GM19099 (cell line): ENCODE data around the gene RPL14.

ENCODE experiments used
- POLR2A ChIP-seq: IDR thresholded peaks from 3 replicates; pipeline ENCODE4 v1.6.1; 2011; ENCODE audit warnings: low read depth; ENCODE audit not compliant: insufficient read length; ENCODE audit errors: extremely low read depth

RPL14 gene

DNA sequence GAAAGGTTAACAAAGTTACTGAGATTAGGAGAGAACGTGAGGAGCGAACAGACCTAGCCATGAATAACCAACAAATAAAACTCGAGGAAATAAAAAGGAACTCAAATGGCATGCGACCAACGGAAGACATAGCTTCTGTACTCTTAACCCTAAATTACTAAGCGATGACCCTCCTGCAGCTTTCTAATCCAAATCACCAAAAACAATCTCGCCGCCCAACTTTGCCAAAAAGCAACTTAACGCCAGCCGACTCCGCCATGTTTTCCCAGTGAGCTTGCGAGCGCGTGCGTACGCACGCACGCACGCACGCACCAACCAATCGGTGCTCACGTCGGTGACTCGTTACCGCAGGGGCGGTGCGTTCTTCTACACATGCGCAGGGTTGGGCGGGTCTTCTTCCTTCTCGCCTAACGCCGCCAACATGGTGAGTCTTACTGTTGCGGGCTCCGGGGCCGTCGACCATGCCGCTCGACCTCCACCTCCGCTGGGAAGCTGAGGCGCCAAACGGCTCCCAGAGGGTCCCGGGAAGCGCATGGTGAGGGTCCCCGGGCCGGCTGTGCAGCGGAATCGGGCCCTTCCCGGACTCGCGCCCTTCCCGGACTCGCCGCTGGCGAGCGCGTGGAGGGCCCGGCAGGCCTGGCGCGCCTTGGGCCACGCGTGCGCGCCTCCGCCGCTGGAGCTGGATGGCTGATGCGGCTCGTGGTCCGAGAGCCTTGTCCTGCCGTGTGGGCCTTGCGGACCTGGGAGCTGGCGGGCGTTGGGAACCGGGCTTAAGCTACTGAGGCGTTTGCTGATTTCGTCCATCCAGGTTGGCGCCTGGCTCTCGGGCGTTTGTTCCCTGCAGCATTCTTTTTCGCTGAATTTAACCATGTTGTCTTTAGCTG lies at the start of gene RPL14:
TSS of gene RPL14 (plus strand) at position 400 of the 884 bp plus-strand sequence. CDS start at position 533, 133 bp downstream.
- TF ChIP-seq POLR2A = peak; percentile 98

DNA sequence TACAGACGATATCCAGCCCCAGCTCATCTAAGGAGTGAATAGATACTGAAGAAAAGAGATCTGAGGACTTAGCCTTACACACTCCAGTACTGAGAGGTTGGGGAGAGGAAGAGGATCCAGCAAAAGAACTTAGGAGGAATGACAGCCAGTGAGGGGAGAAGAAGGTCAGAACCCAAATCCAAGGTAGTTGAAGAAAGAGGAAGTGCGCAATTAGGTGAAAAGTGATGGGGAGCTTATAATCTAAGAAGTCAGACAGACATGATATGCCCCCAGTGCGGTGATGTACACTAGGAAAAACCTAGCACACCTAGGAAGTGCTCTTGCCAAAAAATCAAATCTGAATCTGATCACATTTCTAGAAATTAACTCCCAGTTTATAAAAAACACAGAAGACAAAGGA lies 49.5 kb upstream of the RPL14 start:
- no peak for TF ChIP-seq POLR2A

DNA sequence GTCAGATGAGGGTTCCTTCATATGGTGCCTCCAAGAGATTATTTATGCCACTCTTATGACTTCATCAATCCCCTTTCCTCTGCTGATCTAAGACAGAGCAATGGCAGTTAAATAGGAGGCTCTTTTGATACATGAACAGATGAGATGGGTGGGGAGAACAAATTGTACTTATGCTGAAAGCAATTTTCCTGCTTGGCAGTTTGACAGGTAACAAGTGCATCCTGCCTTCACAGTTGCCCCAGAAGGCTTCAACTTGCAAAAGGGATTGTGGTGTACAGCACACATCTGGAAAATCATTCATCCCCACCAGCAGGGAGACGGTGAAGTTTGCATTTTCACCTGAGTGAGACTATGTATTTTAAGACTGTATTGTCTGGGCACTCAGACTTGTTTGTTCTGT lies 42.9 kb upstream of the RPL14 start:
- no peak for TF ChIP-seq POLR2A

DNA sequence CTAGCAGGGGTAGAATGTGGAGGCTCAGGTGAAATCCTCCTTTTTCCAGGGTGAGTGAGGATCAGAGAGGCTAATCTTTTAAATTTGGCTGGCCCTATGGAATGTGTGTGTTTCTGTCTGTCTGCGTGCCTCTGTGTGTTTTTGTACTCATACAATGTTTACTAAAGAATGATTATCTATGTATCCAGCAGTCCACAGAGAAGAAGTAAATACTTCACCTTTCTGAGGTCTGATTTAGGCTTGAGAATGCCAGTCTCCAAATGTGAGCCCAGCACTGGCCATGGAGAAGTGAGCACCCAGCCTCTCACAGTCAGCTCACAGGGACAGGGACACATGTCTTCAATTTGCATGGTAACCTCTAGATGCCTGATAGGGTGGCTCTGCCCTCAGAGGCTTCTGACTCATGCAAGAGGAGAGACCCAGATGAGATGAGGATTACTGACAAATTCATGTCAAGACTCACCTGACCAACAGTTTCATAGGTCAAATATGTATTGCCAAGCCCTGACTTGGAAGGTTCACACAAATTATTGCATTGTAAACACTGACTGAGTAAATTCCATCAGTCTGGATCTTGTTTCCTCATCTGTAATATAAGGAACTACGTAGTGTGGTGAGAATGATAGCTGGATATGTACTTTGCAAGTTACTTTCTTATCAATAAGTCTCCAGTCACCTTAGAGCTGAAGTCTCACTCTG lies 39.1 kb upstream of the RPL14 start:
- TF ChIP-seq POLR2A = no peak

DNA sequence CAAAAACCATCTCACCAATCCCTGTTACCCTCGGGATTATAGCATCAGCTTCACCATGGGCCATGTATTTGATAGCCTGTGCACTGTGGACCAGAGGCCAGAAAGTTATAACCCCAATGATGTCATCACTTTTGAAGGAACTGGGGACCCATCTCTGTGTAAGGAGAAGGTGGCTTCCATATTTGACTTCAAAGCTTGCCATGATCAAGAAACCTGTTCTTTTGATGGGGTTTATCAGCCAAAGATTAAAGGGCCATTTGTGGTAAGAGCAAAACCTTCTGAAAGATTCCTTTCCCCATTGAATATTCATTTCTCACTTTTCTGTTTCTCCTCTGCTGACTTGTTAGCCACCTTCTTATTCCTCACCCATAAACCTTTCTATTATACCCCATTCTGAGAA lies 34.3 kb upstream of the RPL14 start:
- TF ChIP-seq POLR2A = no peak

DNA sequence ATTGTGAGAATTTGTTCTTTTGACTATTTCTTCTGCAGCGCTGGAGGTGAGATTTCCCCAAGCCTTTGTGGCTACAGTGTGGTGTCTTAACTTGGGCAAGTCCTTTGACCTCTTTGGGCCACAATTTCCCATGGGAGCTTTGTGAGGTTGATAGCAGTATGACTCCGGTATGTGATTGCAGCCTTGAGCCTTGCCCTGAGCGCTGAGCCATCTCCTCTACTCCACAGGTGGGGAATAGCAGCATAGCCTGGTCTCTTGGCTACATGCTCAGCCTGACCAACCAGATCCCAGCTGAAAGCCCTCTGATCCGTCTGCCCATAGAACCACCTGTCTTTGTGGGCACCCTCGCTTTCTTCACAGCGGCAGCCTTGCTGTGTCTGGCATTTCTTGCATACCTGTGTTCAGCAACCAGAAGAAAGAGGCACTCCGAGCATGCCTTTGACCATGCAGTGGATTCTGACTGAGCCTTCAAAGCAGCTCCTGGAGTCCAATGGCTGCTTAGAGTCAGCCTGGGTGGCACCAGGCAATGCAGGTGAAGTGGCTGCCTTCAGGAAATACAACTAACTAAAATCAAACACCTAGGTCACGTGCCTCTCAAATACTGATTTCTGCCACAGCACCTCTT lies 30.0 kb upstream of the RPL14 start:
- no peak for TF ChIP-seq POLR2A

DNA sequence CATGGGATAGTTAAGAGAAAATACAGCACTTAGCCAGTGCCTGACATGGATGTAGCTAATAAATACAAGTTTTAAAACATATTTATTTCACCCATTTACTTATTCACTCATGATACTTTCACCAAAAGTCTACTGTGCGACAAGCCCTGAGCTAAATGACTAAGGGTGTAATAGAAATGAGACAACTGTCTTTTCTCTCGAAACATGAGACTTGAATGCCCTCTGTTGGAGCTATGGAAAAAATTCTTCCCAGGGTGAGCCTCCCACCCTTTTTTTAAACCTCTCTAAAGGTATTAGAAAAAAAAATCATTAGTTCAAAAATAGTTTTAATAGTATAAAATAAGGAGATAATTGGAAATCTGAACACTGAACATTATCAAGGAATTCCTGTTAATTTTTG lies 24.3 kb upstream of the RPL14 start:
- no peak for TF ChIP-seq POLR2A

DNA sequence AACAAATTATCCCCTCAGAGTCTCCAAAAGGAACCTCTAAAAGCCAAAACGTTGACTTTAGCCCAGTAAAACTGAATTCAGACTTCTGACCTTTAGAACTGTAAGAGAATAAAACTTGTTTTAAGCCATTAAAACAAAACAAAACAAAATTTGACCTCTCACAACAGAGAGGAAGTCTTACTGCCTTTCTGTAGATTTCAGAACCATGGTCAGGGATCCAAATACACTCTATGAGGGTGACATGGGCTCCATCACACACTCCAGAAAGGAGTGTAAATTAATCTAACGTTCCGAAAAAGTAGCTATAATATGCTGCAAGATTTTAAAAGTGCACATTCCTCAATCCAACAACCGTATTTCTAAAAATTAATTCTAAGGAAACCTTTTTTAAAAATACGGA lies 19.2 kb upstream of the RPL14 start:
- no peak for TF ChIP-seq POLR2A

DNA sequence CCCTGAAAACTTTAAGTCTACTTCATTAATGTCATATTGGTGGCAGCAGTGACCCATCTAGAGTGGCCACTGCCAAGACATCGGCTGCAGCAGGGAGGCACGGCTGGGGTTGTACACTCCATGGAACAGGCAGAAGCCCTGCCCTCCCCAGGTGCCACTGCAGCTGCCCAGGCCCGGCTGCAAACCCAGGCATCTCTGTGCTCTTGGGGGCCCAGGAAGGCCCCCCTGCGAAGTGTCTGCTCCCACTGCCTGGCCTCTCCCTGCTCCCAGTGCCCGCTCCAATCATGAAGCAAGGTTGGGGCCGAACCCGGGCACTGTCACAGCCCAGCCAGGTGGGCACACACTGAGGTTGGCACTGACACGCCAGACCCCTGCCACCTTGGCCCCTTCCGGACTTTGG lies 12.1 kb upstream of the RPL14 start:
- no peak for TF ChIP-seq POLR2A

DNA sequence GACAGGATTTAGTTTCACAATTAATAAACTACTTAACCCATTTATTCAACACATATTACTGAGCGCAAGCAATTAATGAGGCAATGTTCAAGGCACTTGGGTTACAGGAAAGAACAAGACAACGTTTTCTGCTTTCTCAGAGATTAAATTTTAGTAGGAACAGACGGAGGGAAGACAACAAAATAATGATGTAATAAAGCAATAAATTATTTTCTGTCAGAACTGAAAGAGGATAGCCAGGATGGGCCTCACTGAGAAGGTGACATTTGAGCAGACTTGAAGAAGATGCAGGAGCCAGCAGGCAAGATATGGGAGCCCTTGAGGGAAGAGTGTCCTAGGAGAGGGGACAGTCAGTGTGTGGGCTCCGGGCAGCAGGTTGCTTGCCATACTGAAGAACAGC lies 11.3 kb upstream of the RPL14 start:
- TF ChIP-seq POLR2A = no peak

DNA sequence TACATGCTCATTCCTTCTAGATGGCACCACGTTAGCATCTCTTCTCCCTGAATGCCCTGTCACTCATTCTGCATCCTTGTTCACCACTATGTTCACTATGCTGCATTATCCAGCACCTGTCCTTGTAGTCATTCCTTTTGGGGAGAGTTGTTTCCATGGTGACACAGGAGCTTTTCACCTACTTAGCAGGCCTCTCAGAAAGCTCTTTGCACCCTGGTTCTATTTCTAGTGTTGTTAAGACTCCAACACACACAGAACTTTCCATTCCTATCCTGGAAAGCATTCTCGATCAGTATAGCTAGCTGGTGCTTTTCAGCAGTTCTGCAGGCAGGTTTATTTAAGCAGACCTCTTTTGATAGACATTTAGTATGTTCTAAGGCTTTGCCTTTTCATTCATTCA lies 6.7 kb upstream of the RPL14 start:
- TF ChIP-seq POLR2A = no peak

DNA sequence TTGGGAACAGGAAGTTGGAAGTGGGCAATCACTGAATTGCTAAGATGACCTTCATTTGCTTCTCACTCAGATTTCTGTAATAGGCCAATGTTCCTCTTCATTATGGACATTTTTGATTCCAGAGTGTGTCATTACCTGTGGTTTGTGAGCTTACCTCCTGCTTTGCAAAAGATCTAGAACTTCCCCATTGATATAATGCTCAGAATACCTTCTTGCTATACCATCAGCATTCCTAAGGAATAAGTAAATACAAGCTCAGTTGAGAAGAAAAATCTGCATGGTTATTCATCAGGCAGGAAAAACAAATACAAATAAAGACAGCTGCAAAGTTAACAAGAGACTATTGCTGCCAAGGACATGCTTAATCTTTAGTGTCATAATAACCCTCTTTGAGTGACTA lies 5.6 kb upstream of the RPL14 start:
- TF ChIP-seq POLR2A = no peak

DNA sequence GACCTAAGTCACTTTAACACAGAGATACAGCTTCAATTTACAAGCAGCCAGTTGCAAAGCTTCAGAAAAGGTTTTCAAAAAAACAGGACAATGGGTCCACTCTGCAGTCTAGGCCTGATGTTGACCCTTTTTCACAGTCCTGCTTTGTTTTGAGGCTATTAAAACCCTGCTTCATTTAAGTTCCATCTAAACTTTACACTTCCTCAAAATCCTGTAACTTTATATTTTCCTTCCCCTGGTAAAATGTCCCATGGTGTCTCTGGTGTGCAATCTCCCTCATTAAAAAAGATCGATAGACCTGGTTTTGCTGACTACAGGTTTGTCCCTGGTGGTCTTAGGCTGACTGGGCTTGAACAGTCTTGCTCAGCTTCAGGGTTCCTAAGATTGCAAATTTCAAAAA lies 5.1 kb upstream of the RPL14 start:
- no peak for TF ChIP-seq POLR2A

DNA sequence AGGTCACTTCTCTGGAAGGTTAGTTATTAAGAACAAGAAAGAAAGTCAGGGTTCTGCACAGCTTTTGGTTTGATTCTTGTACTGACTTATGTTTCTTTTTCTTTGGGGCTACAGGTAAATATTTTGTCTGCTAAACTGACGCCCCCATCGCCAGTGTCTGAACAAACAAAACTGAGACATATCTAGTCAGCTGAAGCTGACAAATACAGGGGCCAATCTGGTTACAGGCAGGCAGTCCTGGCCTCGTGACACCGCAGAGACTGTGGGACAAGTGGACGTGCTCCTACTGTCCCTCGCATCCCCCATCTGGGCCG lies 4.6 kb upstream of the RPL14 start:
- no peak for TF ChIP-seq POLR2A

DNA sequence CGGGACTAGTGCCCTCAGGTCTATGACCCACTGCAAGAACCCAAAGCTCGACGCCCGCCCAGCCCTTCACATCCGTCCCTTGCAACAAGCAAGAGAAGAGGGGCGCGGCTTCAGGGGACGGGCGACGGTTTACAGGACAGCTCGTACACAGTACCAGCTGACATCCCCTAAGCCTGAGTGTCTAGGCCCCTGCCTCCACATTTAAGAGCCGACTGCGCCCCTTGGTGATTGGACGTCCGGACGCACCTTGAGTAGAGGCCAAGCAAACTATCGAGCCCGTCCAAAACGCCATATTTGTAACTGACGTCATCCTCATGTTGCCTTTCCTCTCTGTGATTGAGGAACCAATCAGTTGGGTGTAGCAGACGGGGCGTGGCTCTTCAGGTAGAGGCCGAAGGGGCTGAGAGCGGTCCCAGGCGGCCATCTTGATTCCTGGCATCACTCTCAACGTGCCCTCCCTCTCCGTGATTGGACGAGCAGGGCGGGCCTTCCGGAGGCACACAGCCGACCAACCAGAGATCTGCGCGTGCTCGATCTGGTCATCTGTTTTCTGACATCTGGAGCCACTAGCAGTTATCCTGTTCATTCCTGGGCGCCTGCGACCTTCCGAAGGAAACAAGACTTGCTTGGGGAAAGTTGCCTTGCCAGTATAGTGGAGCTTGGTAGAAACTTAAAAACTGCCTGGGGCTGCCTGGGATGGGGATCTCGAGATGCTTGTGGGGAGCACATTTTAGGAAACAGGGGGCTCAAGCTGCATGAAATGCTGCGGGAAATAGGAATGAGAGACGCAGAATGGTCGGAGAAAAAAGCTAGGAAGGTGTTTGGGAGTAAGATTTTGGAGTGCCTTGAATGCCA lies 4.0 kb upstream of the RPL14 start:
- peak; percentile 85 for TF ChIP-seq POLR2A
